ENCODE data around the gene TMEM144. TPM values are rescaled to one million over a fixed set of nuclear protein-coding genes. Genes with fewer than 3 reads are reported as not detected.

TMEM144 gene
- 17.0 and 25.4 TPM in 2 replicates for total RNA-seq (2014; rRNA removed; shearing (Covaris generic); ENCODE audit: low replicate concordance)

DNA sequence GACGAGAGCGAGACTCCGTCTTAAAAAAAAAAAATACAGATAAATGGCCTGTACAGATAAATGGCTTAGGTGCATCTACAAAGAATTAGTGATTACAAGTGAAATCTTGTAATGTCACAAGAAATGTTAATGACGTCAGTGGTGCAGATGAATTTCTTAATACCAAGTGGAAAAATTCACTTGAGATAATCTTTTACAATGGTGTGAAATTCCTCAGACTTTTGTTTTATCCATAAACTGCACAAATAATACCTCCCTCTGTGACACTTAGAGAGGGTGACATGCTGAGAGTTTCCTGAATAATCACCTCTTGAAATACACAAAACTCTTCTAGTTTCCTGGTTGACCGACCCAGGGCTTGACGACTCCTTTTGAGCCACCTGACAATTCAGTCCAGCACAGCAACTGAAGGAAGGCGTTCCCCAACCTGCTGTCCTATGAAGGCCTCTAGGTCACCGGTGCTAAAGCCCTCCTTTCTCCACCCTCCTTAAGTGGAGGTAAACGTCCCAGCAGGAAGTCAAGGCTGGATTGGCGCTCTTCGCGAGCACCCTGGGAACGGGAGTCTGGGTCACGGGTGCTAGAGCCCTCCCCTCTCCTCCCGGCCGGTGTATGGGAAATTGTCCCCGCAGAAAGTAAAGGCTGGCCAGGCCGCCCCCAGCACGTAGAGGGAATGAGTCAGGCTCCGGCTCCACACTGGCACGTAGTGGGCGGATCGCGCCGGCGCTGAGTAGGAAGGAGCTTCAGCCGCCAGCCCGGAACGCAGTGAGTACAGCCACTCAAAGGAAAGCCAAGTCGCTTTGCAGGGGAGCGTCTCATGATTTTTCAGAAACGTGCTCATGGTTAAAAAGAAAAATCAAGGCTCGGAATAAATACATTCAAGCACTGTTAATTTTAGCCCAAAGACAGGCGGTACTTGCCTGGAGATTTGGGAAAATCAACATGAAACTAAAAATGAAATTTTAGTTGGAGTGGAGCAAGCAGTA is at the start of gene TMEM144:
Gene TMEM144, plus strand, starts transcription at position 662 of the 983 bp plus-strand sequence. CDS start 2,182 bp downstream, outside the sequence.
- peak; percentile 99 for DNase-seq (ENCODE audit: low read depth)
- in situ Hi-C loops (cut with HindIII; ENCODE audit: low pct_unique_long_range_greater_than_20kb, low sequenced_read_pairs): no loop called here

DNA sequence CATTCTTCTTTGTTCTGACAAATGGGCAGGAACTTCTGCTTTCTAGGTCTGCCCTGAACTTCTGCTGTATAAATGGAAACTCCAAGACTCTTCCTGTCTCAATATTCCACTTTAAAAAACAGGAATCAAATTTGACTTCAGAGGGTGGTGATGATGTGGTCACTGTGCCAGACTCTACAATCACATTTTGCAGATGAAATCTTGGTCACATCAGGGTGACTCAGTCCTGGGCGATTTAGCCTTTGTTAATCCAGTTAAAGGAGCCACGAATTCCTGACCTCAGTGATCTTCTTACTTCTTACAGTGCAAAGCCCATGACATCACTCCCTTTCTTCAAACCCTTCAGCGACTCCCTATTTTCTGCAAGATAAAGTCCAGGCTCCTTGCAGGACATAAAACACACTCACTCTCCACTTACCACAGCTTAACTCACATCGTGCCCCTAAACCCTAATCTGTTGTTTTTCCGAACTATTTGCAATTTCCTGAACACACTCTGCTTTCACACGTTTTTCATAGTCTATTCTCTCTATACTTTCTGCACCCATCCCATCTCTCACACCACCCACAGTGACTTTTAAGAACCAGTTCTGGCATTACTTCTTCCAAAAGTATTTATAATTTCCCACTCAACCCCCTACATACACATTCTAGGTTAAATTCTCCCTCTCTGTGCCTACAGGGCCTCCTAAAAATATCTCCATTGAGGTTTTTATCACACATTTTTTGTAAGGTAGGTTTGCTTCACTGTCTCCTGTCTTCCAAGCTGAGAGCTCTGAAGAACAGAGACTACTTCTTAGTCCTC is 48.5 kb upstream of the TMEM144 start:
- in situ Hi-C loops (cut with HindIII; ENCODE audit: low pct_unique_long_range_greater_than_20kb, low sequenced_read_pairs): loop anchor here (25.0 kb wide), 1 partner anchor 149 kb away; no protein-coding TSS in a partner anchor

GRCh38 chr4:158162631-158163030 is 47.7 kb upstream of the TMEM144 start:
- peak; percentile 88 for DNase-seq (ENCODE audit: low read depth)
- in situ Hi-C loops (cut with HindIII; ENCODE audit: low pct_unique_long_range_greater_than_20kb, low sequenced_read_pairs): loop anchor here (25.0 kb wide), 1 partner anchor 150 kb away; no protein-coding TSS in a partner anchor

More for the DNA sequence above, 48.5 kb upstream of the TMEM144 start:
- peak; percentile 95 for DNase-seq (ENCODE audit: low read depth)

GRCh38 chr4:158163941-158164767 is 46.1 kb upstream of the TMEM144 start:
- in situ Hi-C loops (cut with HindIII; ENCODE audit: low pct_unique_long_range_greater_than_20kb, low sequenced_read_pairs): loop anchor here (25.0 kb wide), 1 partner anchor 152 kb away; no protein-coding TSS in a partner anchor
- DNase-seq (ENCODE audit: low read depth): peak; percentile 52

- in situ Hi-C loops (cut with HindIII; ENCODE audit: low pct_unique_long_range_greater_than_20kb, low sequenced_read_pairs): loop anchor here (25.0 kb wide), 1 partner anchor 152 kb away; no protein-coding TSS in a partner anchor
- peak; percentile 26 for DNase-seq (ENCODE audit: low read depth)
These were observed 45.5 kb upstream of the TMEM144 start for GRCh38 chr4:158164768-158165213.

DNA sequence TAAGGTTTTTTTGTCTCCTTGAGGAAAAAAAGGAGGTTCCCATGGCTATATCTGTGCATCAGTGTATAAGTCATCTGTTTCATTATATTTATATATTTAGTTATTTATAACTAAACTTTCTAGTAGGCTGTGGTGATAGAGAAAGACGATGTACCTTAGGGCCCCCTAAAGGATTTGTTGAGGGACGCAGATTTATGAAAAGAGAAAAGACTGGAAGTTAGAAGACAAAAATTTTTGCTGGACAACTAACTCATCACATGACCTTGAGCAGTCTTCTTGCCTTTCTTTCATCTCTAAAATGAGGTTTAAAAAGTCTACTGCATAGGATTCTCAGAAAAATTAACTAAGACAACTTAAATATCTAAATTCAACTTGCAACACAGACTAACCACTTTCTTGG is 43.6 kb upstream of the TMEM144 start:
- DNase-seq (ENCODE audit: low read depth): peak; percentile 47
- in situ Hi-C loops (cut with HindIII; ENCODE audit: low pct_unique_long_range_greater_than_20kb, low sequenced_read_pairs): loop anchor here (25.0 kb wide), 1 partner anchor 154 kb away; no protein-coding TSS in a partner anchor

GRCh38 chr4:158168606-158169005 is 41.7 kb upstream of the TMEM144 start:
- in situ Hi-C loops (cut with HindIII; ENCODE audit: low pct_unique_long_range_greater_than_20kb, low sequenced_read_pairs): loop anchor here (25.0 kb wide), 1 partner anchor 156 kb away; no protein-coding TSS in a partner anchor

GRCh38 chr4:158169506-158169905 is 40.8 kb upstream of the TMEM144 start:
- no peak for DNase-seq (ENCODE audit: low read depth)
- in situ Hi-C loops (cut with HindIII; ENCODE audit: low pct_unique_long_range_greater_than_20kb, low sequenced_read_pairs): loop anchor here (25.0 kb wide), 1 partner anchor 157 kb away; no protein-coding TSS in a partner anchor

More at GRCh38 chr4:158168606-158169005, 41.7 kb upstream of the TMEM144 start:
- DNase-seq (ENCODE audit: low read depth): no peak

GRCh38 chr4:158169931-158170690 is 40.2 kb upstream of the TMEM144 start:
- in situ Hi-C loops (cut with HindIII; ENCODE audit: low pct_unique_long_range_greater_than_20kb, low sequenced_read_pairs): loop anchor here (25.0 kb wide), 1 partner anchor 158 kb away; no protein-coding TSS in a partner anchor
- DNase-seq (ENCODE audit: low read depth): peak; percentile 80

DNA sequence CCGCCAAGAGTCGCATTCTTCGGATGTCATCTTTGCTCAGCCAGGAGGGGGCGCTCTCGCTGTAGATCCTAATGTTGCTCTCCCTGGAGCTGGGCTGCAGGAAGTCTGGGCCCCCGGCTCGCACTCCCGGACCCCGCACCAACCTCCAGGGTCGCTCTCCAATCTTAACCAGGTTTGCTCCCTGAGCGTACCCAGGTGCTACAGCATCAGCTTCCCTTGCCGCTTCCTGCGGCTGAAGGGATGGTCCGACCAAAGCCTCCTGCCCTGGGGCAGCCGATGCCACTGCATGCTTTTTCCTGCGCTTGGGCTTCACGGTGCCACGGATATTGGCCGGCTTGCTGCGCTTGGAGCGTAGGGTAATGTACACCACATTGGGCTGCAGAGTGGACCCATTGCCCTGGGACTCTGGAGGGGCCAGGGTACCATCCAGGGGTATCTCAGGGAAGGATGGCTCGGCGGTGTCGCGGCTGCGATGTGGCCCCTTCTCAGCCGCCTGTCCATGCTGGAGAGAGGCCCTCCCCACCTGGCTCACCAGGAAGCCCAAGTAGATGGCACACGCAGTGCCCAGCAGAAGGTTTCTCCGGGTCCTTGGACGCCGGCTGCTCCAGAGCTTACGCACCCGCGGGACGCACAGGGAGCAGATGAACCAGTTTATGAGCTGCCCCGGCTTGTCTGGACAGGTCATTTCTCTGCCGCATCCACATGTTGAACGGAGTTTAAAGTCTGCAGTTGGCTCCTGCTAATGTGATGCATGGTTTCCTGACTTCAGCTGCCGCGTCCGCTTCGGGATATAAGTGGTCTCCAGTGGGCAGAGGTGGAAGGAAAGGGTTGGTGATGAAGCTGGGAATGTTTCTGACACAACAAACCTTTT is 39.4 kb upstream of the TMEM144 start:
- in situ Hi-C loops (cut with HindIII; ENCODE audit: low pct_unique_long_range_greater_than_20kb, low sequenced_read_pairs): loop anchor here (25.0 kb wide), 1 partner anchor 159 kb away; no protein-coding TSS in a partner anchor
- peak; percentile 85 for DNase-seq (ENCODE audit: low read depth)

- DNase-seq (ENCODE audit: low read depth): peak; percentile 76
- in situ Hi-C loops (cut with HindIII; ENCODE audit: low pct_unique_long_range_greater_than_20kb, low sequenced_read_pairs): loop anchor here (25.0 kb wide), 1 partner anchor 160 kb away; no protein-coding TSS in a partner anchor
These were observed 37.7 kb upstream of the TMEM144 start, which contains the start of gene GASK1B for GRCh38 chr4:158172261-158173258. TSS of gene GASK1B (minus strand) at chr4:158173025. CDS start at chr4:158171375, 1,650 bp downstream.

DNA sequence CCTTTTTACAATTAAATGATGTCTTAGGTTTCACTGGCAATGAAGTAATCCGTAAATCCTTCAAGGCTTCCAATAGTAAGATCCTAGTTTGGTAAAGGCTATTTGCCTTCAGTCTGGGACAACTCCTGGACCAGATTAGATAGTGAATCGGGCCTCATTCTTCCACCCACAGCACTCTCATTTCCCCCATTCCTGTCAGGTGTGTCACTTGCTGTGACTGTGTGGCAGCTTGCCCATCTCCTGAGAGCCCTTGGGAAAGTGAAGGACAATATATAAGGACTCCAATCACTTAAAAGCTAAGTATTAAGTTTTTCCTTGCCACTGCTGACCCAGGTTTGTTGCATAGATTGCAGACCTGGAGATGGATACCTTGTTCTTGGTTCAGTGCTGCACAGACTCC is 34.2 kb upstream of the TMEM144 start:
- in situ Hi-C loops (cut with HindIII; ENCODE audit: low pct_unique_long_range_greater_than_20kb, low sequenced_read_pairs): no loop called here

DNA sequence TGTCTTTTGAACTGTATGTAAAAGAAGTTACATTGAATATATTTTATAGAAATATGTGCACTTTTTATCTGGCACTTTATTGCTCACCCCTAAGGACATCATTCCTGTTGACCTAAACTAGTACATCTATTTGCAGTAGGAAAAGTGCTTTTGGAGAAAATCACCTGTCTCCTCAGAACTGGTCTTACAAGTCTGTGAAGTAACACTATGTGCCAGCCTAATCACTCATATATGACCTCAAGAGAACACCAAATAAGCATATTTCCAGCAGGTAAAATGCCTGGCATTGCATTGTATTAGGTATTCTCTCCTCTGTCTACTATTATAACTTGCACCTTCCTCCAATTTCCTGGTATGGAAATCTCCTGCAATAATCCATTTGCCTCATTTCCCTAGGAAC is 33.5 kb upstream of the TMEM144 start:
- no peak for DNase-seq (ENCODE audit: low read depth)
- in situ Hi-C loops (cut with HindIII; ENCODE audit: low pct_unique_long_range_greater_than_20kb, low sequenced_read_pairs): no loop called here

More for the DNA sequence above, 34.2 kb upstream of the TMEM144 start:
- DNase-seq (ENCODE audit: low read depth): no peak

DNA sequence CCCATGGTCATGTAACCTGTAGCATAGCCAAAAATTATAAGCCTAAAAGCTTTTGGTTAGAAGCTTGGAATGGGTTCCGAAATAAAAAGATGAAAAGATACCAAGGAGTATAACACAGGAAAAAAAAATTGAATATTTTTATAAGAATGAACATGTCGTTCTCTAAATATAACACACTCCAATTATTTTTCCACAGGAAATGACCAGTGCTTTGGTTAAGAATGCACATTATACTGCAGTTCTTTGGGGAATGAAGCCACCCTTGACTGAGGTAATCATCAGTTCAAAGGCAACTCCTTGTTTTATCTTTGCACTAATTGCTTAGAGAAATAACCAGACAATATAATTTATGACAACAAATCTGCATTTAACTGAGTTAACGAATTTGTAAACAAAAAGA is 30.8 kb upstream of the TMEM144 start:
- in situ Hi-C loops (cut with HindIII; ENCODE audit: low pct_unique_long_range_greater_than_20kb, low sequenced_read_pairs): no loop called here
- no peak for DNase-seq (ENCODE audit: low read depth)
